Sigmoid colon (tissue), 4 donors: ENCODE data around the gene GALNT14.

Experiments
- EP300 ChIP-seq, 4 donors: sonication (generic); formaldehyde crosslinking; IDR thresholded peaks; one replicate each; pipeline ENCODE4 v1.6.1; 2017; ENCODE audit warnings: antibody characterized with exemption in 4 of 4
- POLR2A ChIP-seq, 2 donors: fragments of 450-650 bp; IDR thresholded peaks; one replicate each; pipeline ENCODE4 v1.6.1; 2016; ENCODE audit warnings: antibody characterized with exemption in 2 of 2, mild to moderate bottlenecking in 2 of 2, moderate library complexity in 2 of 2
- POLR2AphosphoS5 ChIP-seq, 4 donors: sonication (generic); formaldehyde crosslinking; IDR thresholded peaks; one replicate each; pipeline ENCODE4 v1.6.1; 2017; ENCODE audit warnings: antibody characterized with exemption in 4 of 4
- TF ChIP-seq, protein P1 (sequence below), 4 experiments: fragments of 450-650 bp in 3 of 4; fragments of 200-600 bp in 1 of 4; IDR thresholded peaks; one replicate each; pipeline ENCODE4 v1.5.1; 2016 to 2019; ENCODE audit warnings: antibody characterized with exemption in 4 of 4, mild to moderate bottlenecking in 3 of 4, moderate library complexity in 2 of 4

DNA sequence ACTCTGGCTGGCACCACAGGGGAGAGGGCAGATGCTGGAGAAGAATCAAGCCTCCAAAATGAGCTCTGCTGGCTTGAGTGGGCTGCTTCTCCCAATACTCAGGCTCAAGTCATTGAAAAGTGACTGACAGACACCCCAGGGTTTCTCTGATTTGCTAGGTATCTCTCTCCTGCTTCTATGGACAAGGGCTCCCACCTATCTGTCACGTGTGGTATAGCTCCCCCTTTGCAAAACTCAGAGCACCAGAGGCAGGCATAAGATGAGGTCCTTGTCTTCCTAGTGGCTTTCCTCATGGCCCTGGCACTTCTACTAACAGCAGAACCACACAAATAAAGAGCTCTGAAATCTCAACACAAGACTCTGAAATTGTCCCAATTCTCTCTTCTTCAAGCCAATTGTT, 105.2 kb downstream of the GALNT14 start:
- TF ChIP-seq POLR2A (IDR thresholded peaks at IDR 0.05) (no peak), EP300 (IDR thresholded peaks at IDR 0.05) (no peak), POLR2AphosphoS5 (IDR thresholded peaks at IDR 0.05) (no peak)
- TF ChIP-seq, protein P1, sequence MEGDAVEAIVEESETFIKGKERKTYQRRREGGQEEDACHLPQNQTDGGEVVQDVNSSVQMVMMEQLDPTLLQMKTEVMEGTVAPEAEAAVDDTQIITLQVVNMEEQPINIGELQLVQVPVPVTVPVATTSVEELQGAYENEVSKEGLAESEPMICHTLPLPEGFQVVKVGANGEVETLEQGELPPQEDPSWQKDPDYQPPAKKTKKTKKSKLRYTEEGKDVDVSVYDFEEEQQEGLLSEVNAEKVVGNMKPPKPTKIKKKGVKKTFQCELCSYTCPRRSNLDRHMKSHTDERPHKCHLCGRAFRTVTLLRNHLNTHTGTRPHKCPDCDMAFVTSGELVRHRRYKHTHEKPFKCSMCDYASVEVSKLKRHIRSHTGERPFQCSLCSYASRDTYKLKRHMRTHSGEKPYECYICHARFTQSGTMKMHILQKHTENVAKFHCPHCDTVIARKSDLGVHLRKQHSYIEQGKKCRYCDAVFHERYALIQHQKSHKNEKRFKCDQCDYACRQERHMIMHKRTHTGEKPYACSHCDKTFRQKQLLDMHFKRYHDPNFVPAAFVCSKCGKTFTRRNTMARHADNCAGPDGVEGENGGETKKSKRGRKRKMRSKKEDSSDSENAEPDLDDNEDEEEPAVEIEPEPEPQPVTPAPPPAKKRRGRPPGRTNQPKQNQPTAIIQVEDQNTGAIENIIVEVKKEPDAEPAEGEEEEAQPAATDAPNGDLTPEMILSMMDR (IDR thresholded peaks at IDR 0.05), result no peak
